Ammon's horn (tissue), 1 donor: ENCODE measurements around the gene RNASEH1.
"Not testable (repeated sequence)": the region's sequence is repeated elsewhere in the genome, so short reads cannot be mapped to it uniquely, and the experiment has no call there.

Source experiments
- DNase-seq: peaks from one replicate; pipeline ENCODE4 v3.0.0-alpha.2; 2016; ENCODE audit warnings: low spot score

RNASEH1 gene

GRCh38 chr2:3518496-3519254, 39.5 kb downstream of the RNASEH1 start:
- peak; percentile 95 for DNase-seq

DNA sequence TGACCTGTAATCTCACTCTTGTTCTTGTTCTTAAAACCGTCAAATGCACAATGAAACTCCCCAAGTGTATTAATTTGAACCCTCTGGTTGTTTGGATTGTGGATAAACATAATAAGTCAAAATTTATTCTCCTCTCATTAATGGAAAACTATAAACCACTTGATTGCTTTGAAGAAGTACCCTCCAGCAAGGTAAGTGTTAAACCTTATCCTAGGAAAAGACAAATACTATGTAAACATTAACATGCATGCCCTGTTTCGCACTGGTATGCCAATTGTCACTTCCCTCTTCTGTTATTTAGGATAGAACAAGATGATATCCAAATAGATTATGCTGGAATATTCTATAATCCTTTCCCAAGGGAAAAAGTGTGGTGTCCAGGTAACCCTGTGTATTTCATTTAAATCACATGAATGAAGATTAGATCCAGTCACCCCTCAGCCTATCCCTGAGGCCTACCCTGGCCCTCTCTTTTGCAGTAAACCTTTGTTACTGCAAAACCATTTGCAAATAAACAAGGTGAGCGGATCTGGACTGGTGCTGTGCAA, 40.1 kb downstream of the RNASEH1 start:
- no peak for DNase-seq

GRCh38 chr2:3516831-3517230, 41.3 kb downstream of the RNASEH1 start:
- DNase-seq: no peak

DNA sequence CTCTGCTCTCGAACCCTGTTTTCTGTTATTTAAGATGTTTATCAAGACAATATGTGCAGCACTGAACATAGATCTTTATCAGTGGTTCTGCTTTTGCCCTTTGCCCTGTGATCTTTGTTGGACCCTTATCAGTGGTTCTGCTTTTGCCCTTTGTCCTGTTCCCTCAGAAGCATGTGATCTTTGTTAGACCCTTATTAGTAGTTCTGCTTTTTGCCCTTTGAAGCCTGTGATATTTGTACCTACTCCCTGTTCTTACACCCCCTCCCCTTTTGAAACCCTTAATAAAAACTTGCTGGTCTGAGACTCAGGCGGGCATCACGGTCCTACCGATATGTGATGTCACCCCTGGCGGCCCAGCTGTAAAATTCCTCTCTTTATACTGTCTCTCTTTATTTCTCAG, 42.7 kb downstream of the RNASEH1 start:
- not testable (repeated sequence) for DNase-seq

DNA sequence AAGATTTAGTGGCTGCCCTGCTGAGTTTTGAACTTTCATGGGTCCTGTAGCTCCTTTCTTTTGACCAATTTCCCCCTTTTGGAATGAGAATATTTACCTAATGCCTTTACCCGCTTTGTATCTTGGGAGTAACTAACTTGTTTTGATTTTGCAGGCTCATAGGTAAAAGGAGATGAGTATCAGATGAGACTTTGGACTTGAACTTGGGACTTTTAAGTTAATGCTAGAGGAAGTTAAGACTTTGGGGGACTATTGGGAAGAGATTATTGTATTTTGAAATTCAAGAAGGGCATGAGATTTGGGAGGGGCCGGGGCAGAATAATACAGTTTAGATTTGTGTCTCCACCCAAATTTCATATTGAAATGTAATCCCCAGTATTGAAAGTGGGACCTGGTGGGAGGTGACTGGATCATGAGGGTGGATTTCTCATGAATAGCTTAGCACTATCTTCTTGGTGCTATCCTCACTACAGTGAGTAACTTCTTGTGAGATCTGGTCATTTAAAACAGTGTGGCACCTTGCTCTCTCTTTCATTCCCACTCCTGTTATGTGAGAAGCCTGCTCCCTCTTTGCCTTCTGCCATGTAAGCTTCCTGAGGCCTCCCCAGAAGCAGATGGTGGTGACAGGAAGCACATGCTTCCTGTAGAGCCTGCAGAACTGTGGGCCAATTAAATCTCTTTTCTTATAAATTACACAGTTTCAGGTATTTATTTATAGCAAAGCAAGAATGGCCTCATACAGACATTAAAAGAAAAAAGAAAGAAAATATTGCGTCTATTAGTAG, 44.9 kb downstream of the RNASEH1 start:
- DNase-seq: no peak

DNA sequence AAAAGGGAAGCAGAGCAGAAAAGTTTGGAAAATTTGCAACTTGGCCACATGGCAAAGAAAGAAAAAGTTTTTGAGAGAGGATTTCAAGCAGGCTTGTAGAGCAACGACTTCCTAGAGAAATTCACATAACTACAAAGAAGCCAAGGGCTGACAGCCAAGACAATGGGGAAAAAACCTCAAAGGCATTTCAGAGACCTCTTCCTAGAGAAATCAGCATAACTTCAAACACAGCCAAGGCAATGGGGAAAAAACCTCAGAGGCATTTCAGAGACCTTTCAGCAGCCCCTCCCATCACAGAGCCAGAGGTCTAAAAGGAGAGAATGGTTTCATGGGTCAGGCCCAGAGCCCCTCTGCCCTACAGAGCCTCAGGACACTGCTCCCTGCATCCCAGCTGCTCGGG, 46.0 kb downstream of the RNASEH1 start:
- DNase-seq: no peak

GRCh38 chr2:3505771-3506170, 52.4 kb downstream of the RNASEH1 start:
- DNase-seq: no peak

GRCh38 chr2:3504741-3505140, 53.4 kb downstream of the RNASEH1 start:
- DNase-seq: no peak

GRCh38 chr2:3503483-3503882, 54.6 kb downstream of the RNASEH1 start:
- DNase-seq: no peak

GRCh38 chr2:3503046-3503445, 55.1 kb downstream of the RNASEH1 start:
- DNase-seq: no peak

- DNase-seq: no peak
Measured at GRCh38 chr2:3500326-3500899, 57.7 kb downstream of the RNASEH1 start.

GRCh38 chr2:3498783-3499394, 59.2 kb downstream of the RNASEH1 start:
- DNase-seq: no peak

- not testable (repeated sequence) for DNase-seq
Measured at GRCh38 chr2:3496708-3497080, 61.4 kb downstream of the RNASEH1 start.
